Spinal cord (tissue), 10 donors: ENCODE results near the gene GNG3. TPM values are rescaled to one million over a fixed set of nuclear protein-coding genes. Genes with fewer than 3 reads are reported as not detected.
"Not testable (repeated sequence)": the region's sequence is repeated elsewhere in the genome, so short reads cannot be mapped to it uniquely, and the experiment has no call there.

Source experiments
- DNase-seq, 6 donors: peaks; one replicate each; pipeline versions ENCODE4 v3.0.0 to v3.0.0-alpha.2; 2013 to 2015; ENCODE audit warnings: low spot score in 6 of 6, low read depth in 4 of 6
- H3K27ac ChIP-seq: one replicate; pipeline ENCODE4 v1.5.1; 2013; ENCODE audit warnings: low read depth, low read length, control low read depth
- H3K27me3 ChIP-seq: one replicate; pipeline ENCODE4 v1.6.1; 2013; ENCODE audit warnings: low read length; ENCODE audit not compliant: control insufficient read depth, insufficient read depth
- H3K36me3 ChIP-seq: one replicate; pipeline ENCODE4 v1.6.1; 2013; ENCODE audit warnings: low read length; ENCODE audit not compliant: control insufficient read depth, insufficient read depth
- H3K4me1 ChIP-seq: one replicate; pipeline ENCODE4 v1.6.1; 2013; ENCODE audit warnings: low read length; ENCODE audit not compliant: control insufficient read depth, insufficient read depth
- H3K4me3 ChIP-seq: one replicate; pipeline ENCODE4 v1.5.1; 2013; ENCODE audit warnings: low read depth, low read length, control low read depth
- H3K9me3 ChIP-seq: one replicate; pipeline ENCODE4 v1.6.1; 2013; ENCODE audit warnings: low read length; ENCODE audit not compliant: control insufficient read depth, insufficient read depth
- WGBS: methylation state at CpG from one replicate; pipeline ENCODE4 v1.1.5; 2013; ENCODE audit warnings: missing lambda C conversion rate; ENCODE audit not compliant: insufficient coverage; 5-methylcytosine and 5-hydroxymethylcytosine counted together
- polyA plus RNA-seq, 2 donors: library from polyadenylated mRNA; unstranded; fragments of 120-200 nt; gene quantifications; one replicate each; pipeline ENCODE4 v1.2.1, GENCODE V29; 2013; ENCODE audit not compliant: insufficient read length in 2 of 2
- total RNA-seq, 2 donors: library from RNA; depleted of rRNA in 1 of 2; stranded (reverse); fragments of 120-200 nt in 1 of 2; fragments of >200 nt in 1 of 2; gene quantifications; one replicate each; pipeline versions ENCODE4 v1.2.3 to v1.2.4, GENCODE V29; 2013 to 2014
- donor health status: healthy.

GNG3 gene
- total and polyA plus RNA-seq, 4 donors, result 25.6 to 295 (median 171) TPM

DNA sequence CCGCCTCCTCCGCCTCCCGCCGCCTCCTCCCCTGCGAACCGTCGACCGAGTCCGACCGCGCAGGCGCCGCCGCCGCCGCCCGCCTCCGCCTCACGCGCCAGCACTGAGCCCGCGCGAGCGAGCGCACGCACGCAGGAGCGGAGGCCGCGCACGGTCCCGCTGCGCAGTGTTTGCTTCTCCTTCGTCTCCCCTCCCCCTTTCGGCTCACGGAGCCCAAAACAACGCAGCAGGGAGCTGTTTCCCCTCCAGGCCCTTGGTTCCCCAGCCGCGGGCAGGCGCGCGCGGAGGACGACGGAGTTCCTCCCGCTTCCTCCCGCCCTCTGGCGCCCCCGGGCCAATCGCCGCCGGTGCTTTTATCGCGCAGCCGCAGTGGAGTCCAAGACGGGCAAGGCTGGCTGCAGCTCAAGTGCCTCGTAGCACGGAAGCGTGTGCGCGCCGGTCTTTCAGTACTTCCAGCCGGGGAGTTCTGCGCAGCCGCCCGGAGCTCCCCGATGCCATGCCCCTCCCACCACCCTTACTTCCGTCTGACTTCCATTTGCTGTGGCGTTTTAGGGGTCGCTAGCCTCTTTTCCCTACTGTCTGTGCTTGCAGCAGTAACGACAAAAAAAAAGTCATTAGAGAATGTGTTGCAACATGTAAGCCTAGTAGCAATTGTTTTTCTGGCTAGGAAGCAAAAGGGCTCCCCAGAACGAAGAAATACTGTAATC is 19.8 kb downstream of the GNG3 start, which contains the start of gene HNRNPUL2:
HNRNPUL2 (minus strand) TSS at position 293 of the 707 bp plus-strand sequence. CDS start 301 bp downstream, outside the sequence.
- H3K27ac ChIP-seq, result peak within 1 kb of the TSS; percentile 100
- H3K4me3 ChIP-seq, result peak within 1 kb of the TSS; percentile 99
- peak; percentile 97 to 100 (median 99) for DNase-seq
- WGBS, result under 1% methylated on average over 64 of the region's 72 CpGs
- H3K36me3 ChIP-seq, result peaks cover 36% of the 10 kb centered on the region
- H3K27me3 ChIP-seq, result no peaks in the 10 kb centered on the region
- H3K4me1 ChIP-seq, result peaks cover 24% of the 10 kb centered on the region
- H3K9me3 ChIP-seq, result no peaks in the 10 kb centered on the region

DNA sequence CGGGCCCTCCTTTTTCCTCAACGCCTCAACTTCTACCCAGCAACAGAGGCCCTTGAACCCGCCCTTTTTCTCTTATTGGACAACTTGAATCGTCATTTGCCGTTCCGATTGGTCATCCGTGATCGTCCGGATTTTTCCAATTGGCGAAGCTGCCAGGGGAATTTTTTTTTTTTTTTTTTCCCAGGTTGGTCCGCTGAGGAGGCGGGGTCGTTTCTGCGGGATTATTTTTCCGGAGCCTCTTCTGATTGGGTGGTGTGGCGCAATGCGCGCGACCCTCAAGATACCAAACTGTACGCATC is 20.3 kb downstream of the GNG3 start:
- WGBS, result 0% methylated on average over 17 of the region's 20 CpGs
- peak in 5 of 6 donors; percentile 94 to 99 (median 98) for DNase-seq
- Histone ChIP-seq H3K27ac (peak overlapping the region; percentile 100), H3K27me3 (no peaks in the 10 kb centered on the region), H3K4me3 (peak overlapping the region; percentile 99), H3K4me1 (peaks cover 24% of the 10 kb centered on the region), H3K9me3 (no peaks in the 10 kb centered on the region), H3K36me3 (peaks cover 33% of the 10 kb centered on the region)

DNA sequence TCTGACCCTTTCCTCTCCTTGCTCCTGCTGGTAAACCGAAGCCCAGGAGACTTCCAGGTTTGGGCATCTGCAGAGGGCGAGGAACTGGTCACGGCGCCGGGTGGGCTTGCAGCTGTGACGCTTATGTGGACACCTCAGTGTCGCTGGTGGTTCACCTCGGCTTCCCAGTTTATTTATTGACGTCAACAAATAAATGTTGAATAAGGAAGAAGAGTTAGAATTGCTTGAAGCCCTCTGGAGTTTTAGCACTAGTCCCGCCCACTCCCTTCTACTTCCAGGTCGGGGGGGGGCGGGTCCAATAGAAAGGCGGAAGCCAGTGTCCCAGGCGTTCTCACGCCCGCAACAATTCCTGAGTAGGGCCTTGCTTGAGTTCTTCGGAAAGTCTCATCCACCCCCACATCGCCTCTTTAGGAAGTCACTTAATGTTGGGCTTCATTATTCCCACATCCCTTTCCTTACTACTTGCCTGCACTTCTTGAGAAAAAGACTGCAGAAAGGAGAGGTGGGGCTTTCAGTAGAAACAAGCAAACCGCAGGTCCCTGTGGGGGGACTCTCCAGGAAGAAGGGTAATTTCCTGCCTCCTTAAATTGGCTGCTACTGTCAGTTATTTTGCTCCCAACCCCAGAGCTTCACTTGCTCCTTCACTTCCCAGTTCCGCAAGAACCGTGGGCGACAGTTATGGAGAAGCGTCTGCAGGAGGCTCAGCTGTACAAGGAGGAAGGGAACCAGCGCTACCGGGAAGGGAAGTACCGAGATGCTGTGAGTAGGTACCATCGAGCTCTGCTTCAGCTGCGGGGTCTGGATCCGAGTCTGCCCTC is 20.9 kb downstream of the GNG3 start, which contains the start of gene TTC9C:
TTC9C (plus strand) TSS at position 316 of the 818 bp plus-strand sequence; CDS start at position 679, 363 bp downstream.
- peak; percentile 78 to 97 (median 88) for DNase-seq
- peak within 1 kb of the TSS; percentile 100 for H3K27ac ChIP-seq
- peaks cover 24% of the 10 kb centered on the region for H3K4me1 ChIP-seq
- no peaks in the 10 kb centered on the region for H3K27me3 ChIP-seq
- peaks cover 28% of the 10 kb centered on the region for H3K36me3 ChIP-seq
- peak within 1 kb of the TSS; percentile 99 for H3K4me3 ChIP-seq
- WGBS, result 0% methylated on average over 15 of the region's 29 CpGs
- no peaks in the 10 kb centered on the region for H3K9me3 ChIP-seq

DNA sequence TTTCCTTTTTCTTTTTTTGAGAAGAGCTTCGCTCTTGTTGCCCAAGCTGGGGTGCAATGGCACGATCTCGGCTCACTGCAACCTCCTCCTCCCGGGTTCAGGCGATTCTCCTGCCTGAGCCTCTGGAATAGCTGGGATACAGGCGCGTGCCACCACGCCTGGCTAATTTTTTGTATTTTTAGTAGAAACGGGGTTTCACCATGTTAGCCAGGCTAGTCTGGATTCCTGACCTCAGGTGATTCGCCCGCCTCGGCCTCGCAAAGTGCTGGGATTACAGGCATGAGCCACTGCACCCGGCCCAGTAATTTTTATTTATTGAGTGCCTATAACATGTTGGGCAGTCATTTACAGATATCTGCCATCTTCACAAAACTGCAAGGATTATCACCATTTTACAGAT is 22.6 kb downstream of the GNG3 start:
- not testable (repeated sequence) for H3K27ac ChIP-seq, DNase-seq, H3K27me3 ChIP-seq, H3K9me3 ChIP-seq, H3K4me3 ChIP-seq
- 92% methylated on average over 7 of the region's 14 CpGs for WGBS
- H3K36me3 ChIP-seq, result peaks cover 39% of the 10 kb centered on the region
- peaks cover 23% of the 10 kb centered on the region for H3K4me1 ChIP-seq

DNA sequence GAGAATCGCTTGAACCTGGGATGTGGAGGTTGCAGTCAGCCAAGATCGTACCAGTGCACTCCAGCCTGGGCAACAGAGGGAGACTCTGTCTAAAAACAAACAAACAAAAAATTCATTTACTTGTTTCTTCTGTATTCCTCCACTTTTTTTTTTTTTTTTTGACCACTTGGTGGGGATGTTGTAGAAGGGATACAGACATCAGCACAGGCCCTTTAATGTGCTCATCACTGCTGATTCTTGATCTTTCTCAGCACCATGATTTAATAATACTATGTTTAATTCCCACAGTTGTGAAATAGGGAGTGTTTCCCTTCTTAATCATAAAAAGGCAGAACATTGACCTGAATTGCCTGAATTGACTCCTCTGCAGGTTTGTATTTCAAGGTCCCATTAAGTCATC is 25.4 kb downstream of the GNG3 start:
- no peaks in the 10 kb centered on the region for H3K27me3 ChIP-seq
- H3K27ac ChIP-seq, result no peak overlapping the region
- peaks cover 49% of the 10 kb centered on the region for H3K36me3 ChIP-seq
- DNase-seq, result peak in 2 of 6 donors; percentile 42 to 60
- WGBS, result no CpG with 5 or more reads among the region's 2 CpGs
- H3K4me1 ChIP-seq, result peaks cover 20% of the 10 kb centered on the region
- H3K4me3 ChIP-seq, result no peak overlapping the region
- no peaks in the 10 kb centered on the region for H3K9me3 ChIP-seq

DNA sequence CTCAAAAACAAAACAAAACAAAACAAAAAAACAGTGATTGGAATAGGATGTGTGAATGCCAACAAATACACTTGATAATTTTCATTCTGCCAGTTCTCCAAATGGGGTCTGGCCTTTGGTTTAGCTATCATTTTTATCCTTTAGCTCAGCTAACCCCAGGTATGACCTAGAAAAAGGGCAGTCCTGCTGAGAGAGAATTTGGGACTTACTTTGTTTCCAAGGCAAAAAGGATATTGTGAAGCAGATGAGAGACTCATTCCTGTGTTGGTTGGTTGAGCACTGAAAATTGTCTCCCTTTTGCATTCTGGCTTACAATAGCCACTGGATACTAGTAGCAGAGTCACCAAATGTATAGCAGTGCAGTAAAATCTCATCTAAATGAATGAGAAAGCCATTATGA is 29.7 kb downstream of the GNG3 start:
- Histone ChIP-seq H3K4me1 (no peaks in the 10 kb centered on the region), H3K27ac (no peak overlapping the region), H3K4me3 (no peak overlapping the region), H3K9me3 (no peaks in the 10 kb centered on the region), H3K27me3 (no peaks in the 10 kb centered on the region), H3K36me3 (peaks cover 55% of the 10 kb centered on the region)
- DNase-seq, result no peak

DNA sequence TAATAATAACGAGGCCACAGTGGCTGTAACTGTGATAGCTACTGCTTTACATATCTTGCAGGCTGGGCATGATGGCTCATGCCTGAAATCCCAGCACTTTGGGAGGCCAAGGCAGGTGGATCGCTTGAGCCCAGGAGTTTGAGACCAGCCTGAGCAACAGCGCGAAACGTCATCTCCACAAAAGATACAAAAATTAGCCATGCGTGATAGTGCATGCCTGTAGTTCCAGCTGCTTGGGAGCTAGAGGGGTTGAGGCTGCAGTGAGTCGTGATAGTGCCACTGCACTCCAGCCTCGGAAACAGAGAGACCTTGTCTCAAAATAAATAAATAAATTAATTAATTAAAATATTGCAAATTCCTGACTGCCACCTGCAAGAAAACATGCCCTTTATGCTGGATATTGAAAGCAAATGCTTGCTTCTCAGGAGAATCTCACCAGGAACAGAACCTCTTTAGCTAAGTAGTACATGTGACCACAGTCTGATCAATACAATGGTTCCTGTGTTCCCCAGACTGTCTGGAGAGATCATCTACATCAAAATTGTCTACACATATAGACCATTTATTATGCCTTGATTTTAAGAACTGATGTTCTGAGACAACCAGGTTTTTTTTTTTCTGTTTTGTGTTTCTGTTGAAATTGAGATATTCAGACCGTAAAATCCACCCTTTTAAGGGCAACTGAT is 40.1 kb downstream of the GNG3 start:
- H3K27ac ChIP-seq, result peak overlapping the region; percentile 17
- H3K9me3 ChIP-seq, result no peaks in the 10 kb centered on the region
- no peak overlapping the region for H3K4me3 ChIP-seq
- no peaks in the 10 kb centered on the region for H3K27me3 ChIP-seq
- peak in 2 of 6 donors; percentile 17 to 39 for DNase-seq
- peaks cover 10% of the 10 kb centered on the region for H3K4me1 ChIP-seq
- H3K36me3 ChIP-seq, result peaks cover 16% of the 10 kb centered on the region
- WGBS, result 86% methylated on average over 2 of the region's 9 CpGs

DNA sequence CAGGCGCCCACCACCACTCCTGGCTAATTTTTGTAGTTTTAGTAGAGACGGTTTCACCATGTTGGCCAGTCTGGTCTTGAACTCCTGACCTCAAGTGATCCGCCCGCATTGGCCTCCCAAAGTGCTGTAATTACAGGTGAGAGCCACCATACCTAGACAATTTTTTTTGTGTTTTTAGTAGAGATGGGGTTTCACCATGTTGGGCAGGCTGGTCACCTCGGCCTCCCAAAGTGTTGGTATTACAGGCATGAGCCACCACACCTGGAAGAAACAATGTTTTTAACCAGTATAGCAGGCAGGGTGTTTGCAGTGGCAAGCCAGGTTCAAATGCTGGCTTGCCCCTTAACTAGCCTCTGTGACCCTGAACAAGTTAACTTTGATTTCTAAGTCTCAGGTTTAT is 42.5 kb downstream of the GNG3 start:
- H3K36me3 ChIP-seq, result peaks cover 24% of the 10 kb centered on the region
- 100% methylated on average over 3 of the region's 5 CpGs for WGBS
- H3K4me3 ChIP-seq, H3K27ac ChIP-seq, DNase-seq, H3K27me3 ChIP-seq, H3K9me3 ChIP-seq: not testable (repeated sequence)
- peaks cover 29% of the 10 kb centered on the region for H3K4me1 ChIP-seq

DNA sequence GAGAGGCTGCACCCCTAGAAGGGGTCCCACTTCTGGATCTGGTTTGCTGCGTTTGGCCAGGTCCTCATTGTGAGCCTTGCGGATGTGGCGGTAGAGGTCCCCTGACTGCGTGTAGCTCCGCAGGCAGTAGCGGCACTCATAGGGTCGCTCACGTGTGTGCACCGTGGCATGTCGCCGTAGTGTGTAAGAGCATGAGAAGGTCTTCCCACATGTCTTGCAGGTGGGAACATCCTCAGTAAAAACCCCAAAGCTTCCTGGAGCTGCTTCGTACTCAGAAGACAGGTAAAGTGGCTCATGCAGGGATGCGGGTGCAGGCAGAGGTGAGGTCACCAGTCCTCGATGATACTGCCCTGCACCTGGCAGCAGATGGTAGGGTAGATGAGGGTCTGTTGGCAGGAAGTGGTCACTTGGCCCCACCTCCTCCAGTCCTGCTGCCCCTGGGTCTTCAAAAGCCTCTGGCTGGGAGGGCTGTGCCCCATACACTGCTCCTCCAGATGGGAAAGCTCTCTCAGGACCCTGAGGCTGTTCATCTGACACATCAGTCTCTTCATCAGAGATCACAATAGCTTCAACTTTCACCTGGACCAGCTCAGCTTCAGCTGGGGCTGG is 44.8 kb downstream of the GNG3 start:
- 98% methylated on average over 12 of the region's 14 CpGs for WGBS

More for the DNA sequence above, 44.8 kb downstream of the GNG3 start:
- Histone ChIP-seq H3K9me3 (no peaks in the 10 kb centered on the region), H3K36me3 (peaks cover 24% of the 10 kb centered on the region), H3K4me1 (peaks cover 28% of the 10 kb centered on the region), H3K27me3 (no peaks in the 10 kb centered on the region), H3K4me3 (no peak overlapping the region), H3K27ac (no peak overlapping the region)
- no peak for DNase-seq
